ENCODE measurements around the gene LENG8.
A peak's percentile ranks its signal among the peaks of the same experiment; 100 is the strongest.

The LENG8 gene

DNA sequence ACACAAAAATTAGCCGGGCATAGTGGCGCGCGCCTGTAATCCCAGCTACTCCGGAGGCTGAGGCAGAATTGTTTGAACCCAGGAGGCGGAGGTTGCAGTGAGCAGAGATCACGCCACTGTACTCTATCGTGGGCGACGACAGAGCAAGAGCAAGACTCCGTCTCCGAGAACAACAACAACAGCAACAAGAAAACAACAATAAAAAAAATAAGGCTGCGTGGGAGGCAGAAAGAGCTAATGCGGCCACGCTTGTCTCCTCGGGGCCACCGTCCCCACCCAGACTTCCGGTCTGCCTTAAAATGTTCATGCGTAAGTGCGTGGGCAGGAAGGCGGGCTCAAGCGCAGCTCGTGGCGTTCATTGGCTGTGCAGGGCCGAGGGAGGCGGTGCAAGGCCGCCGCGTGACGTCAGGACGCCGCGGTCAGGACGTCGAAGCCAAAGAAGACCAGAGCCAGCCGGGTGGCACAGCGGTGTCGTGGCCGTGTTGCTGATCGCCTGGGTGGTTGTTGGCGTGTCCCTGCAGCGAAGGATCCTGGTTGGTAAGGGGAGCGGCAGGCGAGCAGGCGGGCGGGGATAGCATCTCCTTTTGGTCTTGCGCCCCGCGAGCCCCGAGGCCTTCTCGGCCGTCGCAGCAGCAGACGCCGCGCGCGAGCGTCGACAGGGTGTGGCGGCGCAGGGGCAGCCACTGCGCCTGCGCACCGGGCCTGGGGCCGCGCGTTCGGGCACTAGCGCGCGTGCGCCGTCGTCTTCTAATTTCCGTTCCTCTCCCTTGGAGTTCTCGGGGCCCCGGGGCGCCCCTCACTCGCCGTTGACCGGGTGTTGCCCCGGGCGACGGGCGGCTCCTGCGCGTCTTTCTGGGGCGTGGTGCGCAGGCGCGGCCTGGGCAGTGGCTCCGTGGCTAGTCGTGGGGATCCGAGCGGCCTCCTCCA is at the start of gene LENG8:
TSS of gene LENG8 (plus strand) at position 426 of the 927 bp plus-strand sequence. CDS start 2,146 bp downstream, outside the sequence.
- Mint-ChIP-seq H3K27ac (peak within 1 kb of the TSS; percentile 98), H3K9me3 (no peaks in the 10 kb centered on the region), H3K4me1 (peaks cover 39% of the 10 kb centered on the region), H3K4me3 (peak within 1 kb of the TSS; percentile 98), H3K36me3 (peaks cover 84% of the 10 kb centered on the region)
- peak; percentile 97 to 98 for DNase-seq (ENCODE audit: low spot score in 2 of 2)
- peak; percentile 95 for ATAC-seq

- no peak for ATAC-seq
- H3K4me1 Mint-ChIP-seq, result no peaks in the 10 kb centered on the region
- DNase-seq (ENCODE audit: low spot score in 2 of 2), result no peak
- H3K4me3 Mint-ChIP-seq, result no peak overlapping the region
- no peaks in the 10 kb centered on the region for H3K9me3 Mint-ChIP-seq
- no peaks in the 10 kb centered on the region for H3K36me3 Mint-ChIP-seq
- no peak overlapping the region for H3K27ac Mint-ChIP-seq
These were observed 48.1 kb upstream of the LENG8 start for GRCh38 chr19:54400913-54401312.

DNA sequence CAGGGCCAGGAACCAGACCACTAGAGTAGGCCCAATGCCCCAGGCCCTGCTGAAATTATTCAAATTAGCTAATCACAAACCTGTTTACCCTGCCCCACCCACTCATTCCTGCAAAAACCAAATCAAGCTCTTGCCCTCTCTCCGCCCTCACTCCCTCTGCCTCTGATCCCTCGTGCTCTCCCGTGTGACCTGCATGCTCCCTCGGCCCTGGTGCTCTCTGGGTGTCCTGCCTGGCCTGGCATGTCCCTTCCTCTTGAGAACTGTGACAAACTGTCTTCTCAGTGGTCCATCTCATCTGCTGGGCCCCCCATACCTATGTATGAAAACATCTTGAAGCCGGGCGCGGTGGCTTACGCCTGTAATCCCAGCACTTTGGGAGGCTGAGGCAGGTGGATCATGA is 45.9 kb upstream of the LENG8 start:
- no peak for DNase-seq (ENCODE audit: low spot score in 2 of 2)
- Mint-ChIP-seq H3K4me3 (no peak overlapping the region), H3K36me3 (no peaks in the 10 kb centered on the region), H3K27ac (no peak overlapping the region), H3K4me1 (no peaks in the 10 kb centered on the region), H3K9me3 (peaks cover under 1% of the 10 kb centered on the region)
- no peak for ATAC-seq

- Mint-ChIP-seq H3K4me1 (no peaks in the 10 kb centered on the region), H3K9me3 (peaks cover 3% of the 10 kb centered on the region), H3K4me3 (no peak overlapping the region), H3K27ac (no peak overlapping the region), H3K36me3 (no peaks in the 10 kb centered on the region)
- ATAC-seq (no peak), DNase-seq (ENCODE audit: low spot score in 2 of 2) (no peak)
These were observed 43.4 kb upstream of the LENG8 start for GRCh38 chr19:54405628-54406027.

GRCh38 chr19:54407780-54408179 is 41.2 kb upstream of the LENG8 start:
- H3K9me3 Mint-ChIP-seq, result peaks cover 3% of the 10 kb centered on the region

DNA sequence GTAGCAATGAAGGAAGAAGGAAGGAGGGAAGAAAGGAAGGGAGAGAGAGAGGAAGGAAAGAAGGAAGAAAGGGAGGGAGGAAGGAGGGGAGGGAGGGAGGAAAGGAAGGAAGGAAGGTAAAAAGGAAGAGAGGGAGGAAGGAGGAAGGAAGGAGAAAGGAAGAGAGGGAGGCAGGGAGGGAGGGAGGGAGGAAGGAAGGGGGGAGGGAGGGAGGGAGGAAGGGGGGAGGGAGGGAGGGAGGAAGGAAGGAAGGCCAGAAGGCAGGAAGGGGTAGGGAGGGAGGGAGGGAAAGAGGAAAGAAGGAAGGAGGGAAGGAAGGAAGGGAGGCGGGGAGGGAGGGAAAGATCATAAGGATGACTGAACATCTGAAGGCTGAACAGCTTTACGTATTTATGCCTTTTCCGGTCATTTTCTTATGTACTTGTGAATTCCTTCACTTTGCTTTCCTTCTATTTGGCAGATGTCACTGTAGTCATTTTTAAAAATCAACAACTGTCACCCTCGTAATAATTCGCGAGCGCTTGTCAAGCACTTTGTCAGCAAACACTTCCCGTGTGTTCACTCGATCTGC is 40.5 kb upstream of the LENG8 start:
- ATAC-seq (no peak), DNase-seq (ENCODE audit: low spot score in 2 of 2) (no peak)
- Mint-ChIP-seq H3K9me3 (peaks cover 3% of the 10 kb centered on the region), H3K27ac (peak overlapping the region; percentile 70), H3K4me1 (no peaks in the 10 kb centered on the region), H3K4me3 (no peak overlapping the region), H3K36me3 (peaks cover 6% of the 10 kb centered on the region)

More at GRCh38 chr19:54407780-54408179, 41.2 kb upstream of the LENG8 start:
- H3K27ac Mint-ChIP-seq, result peak overlapping the region; percentile 70
- DNase-seq (ENCODE audit: low spot score in 2 of 2) (no peak), ATAC-seq (no peak)
- no peaks in the 10 kb centered on the region for H3K36me3 Mint-ChIP-seq
- H3K4me3 Mint-ChIP-seq, result no peak overlapping the region
- H3K4me1 Mint-ChIP-seq, result no peaks in the 10 kb centered on the region

- no peak for ATAC-seq
- no peak overlapping the region for H3K4me3 Mint-ChIP-seq
These were observed 38.0 kb upstream of the LENG8 start for GRCh38 chr19:54411033-54411432.

GRCh38 chr19:54412877-54413276 is 36.1 kb upstream of the LENG8 start:
- H3K36me3 Mint-ChIP-seq, result peaks cover 15% of the 10 kb centered on the region
- DNase-seq (ENCODE audit: low spot score in 2 of 2) (no peak), ATAC-seq (no peak)
- peaks cover 8% of the 10 kb centered on the region for H3K9me3 Mint-ChIP-seq
- H3K27ac Mint-ChIP-seq, result no peak overlapping the region
- no peak overlapping the region for H3K4me3 Mint-ChIP-seq
- H3K4me1 Mint-ChIP-seq, result peaks cover 22% of the 10 kb centered on the region

More at GRCh38 chr19:54411033-54411432, 38.0 kb upstream of the LENG8 start:
- Mint-ChIP-seq H3K4me1 (peaks cover 10% of the 10 kb centered on the region), H3K36me3 (peaks cover 15% of the 10 kb centered on the region), H3K9me3 (peaks cover 8% of the 10 kb centered on the region), H3K27ac (no peak overlapping the region)
- no peak for DNase-seq (ENCODE audit: low spot score in 2 of 2)

DNA sequence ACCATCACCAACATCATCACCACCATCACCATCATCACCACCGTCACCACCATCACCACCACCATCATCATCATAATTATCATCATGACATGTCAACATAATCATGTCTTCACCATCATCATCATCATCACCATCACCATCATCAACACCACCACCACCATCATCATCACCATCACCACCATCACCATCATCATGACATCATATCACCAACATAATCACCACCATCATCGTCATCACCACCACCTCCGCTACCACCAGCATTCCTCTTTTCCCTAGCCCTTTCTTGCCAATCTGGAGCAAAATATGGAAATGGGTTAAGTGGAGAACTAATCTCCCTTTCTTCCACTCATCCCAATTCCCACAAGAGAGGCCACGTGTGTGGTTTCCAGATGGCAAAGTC is 34.8 kb upstream of the LENG8 start:
- H3K36me3 Mint-ChIP-seq, result peaks cover 15% of the 10 kb centered on the region
- peaks cover 5% of the 10 kb centered on the region for H3K9me3 Mint-ChIP-seq
- no peak overlapping the region for H3K27ac Mint-ChIP-seq
- DNase-seq (ENCODE audit: low spot score in 2 of 2), result no peak
- peaks cover 29% of the 10 kb centered on the region for H3K4me1 Mint-ChIP-seq
- ATAC-seq, result no peak
- no peak overlapping the region for H3K4me3 Mint-ChIP-seq

- H3K4me1 Mint-ChIP-seq, result peaks cover 29% of the 10 kb centered on the region
- ATAC-seq (no peak), DNase-seq (ENCODE audit: low spot score in 2 of 2) (no peak)
- H3K36me3 Mint-ChIP-seq, result peaks cover 15% of the 10 kb centered on the region
- no peak within 1 kb of the TSS for H3K27ac Mint-ChIP-seq
- no peak within 1 kb of the TSS for H3K4me3 Mint-ChIP-seq
- H3K9me3 Mint-ChIP-seq, result peaks cover 5% of the 10 kb centered on the region
These were observed 33.6 kb upstream of the LENG8 start, which contains the start of gene TTYH1 for GRCh38 chr19:54415208-54415900. TTYH1 (plus strand) TSS chr19:54415464; CDS start chr19:54415553, 89 bp downstream.

GRCh38 chr19:54415901-54416673 is 32.9 kb upstream of the LENG8 start:
- no peak overlapping the region for H3K4me3 Mint-ChIP-seq
- H3K9me3 Mint-ChIP-seq, result peaks cover 5% of the 10 kb centered on the region
- H3K4me1 Mint-ChIP-seq, result peaks cover 29% of the 10 kb centered on the region
- no peak overlapping the region for H3K27ac Mint-ChIP-seq
- peaks cover 15% of the 10 kb centered on the region for H3K36me3 Mint-ChIP-seq
- DNase-seq (ENCODE audit: low spot score in 2 of 2) (no peak), ATAC-seq (no peak)

DNA sequence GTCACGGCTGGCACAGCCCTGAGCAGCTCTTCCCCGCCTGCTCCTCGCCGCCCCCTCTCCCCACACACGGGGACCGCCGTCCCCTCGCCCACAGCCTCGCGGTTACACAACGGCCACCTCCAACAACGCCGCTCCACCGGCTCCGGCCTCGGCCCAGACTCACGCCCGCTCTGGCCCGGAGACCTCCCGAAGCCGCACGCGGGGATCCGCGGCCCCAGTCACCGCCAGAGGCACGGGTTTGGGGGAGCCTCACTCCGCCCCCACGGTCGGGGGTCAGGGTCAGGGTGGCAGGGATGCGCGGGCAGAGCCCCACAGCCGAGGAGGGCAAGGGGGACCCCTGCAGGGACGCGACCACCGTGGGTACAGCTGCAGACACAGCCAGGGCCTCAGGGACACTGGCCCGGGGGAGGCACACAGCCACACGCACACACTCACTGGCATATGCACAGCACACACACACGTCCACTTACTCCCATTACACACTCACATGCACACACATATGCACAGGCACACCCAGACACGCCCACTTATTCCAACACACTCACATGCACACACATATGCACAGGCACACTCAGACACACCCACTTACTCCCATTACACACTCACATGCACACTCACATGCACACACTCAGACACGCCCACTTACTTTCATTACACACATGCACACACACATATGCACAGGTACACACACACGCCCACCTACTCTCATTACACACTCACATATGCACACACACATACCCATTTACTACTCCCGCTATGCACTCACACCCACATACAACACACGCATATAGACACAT is 32.1 kb upstream of the LENG8 start:
- Mint-ChIP-seq H3K9me3 (peaks cover 5% of the 10 kb centered on the region), H3K36me3 (peaks cover 15% of the 10 kb centered on the region), H3K27ac (no peak overlapping the region), H3K4me3 (no peak overlapping the region), H3K4me1 (peaks cover 29% of the 10 kb centered on the region)
- DNase-seq (ENCODE audit: low spot score in 2 of 2) (no peak), ATAC-seq (no peak)

- H3K36me3 Mint-ChIP-seq, result peaks cover 12% of the 10 kb centered on the region
- peak overlapping the region; percentile 39 for H3K4me3 Mint-ChIP-seq
- DNase-seq (ENCODE audit: low spot score in 2 of 2) (no peak), ATAC-seq (peak; percentile 62)
- H3K9me3 Mint-ChIP-seq, result peaks cover 5% of the 10 kb centered on the region
- peak overlapping the region; percentile 38 for H3K27ac Mint-ChIP-seq
- peaks cover 29% of the 10 kb centered on the region for H3K4me1 Mint-ChIP-seq
These were observed 30.7 kb upstream of the LENG8 start for GRCh38 chr19:54418030-54418929.
